ENCODE data around the gene FBXL15. TPM values are rescaled to one million over a fixed set of nuclear protein-coding genes. Genes with fewer than 3 reads are reported as not detected.

Gene FBXL15, protein sequence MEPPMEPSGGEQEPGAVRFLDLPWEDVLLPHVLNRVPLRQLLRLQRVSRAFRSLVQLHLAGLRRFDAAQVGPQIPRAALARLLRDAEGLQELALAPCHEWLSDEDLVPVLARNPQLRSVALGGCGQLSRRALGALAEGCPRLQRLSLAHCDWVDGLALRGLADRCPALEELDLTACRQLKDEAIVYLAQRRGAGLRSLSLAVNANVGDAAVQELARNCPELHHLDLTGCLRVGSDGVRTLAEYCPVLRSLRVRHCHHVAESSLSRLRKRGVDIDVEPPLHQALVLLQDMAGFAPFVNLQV
- total RNA-seq (10 to 100 TPM; 10.0 to 14.7 TPM), polyA plus RNA-seq (ENCODE audit: insufficient read length in 2 of 2) (10 to 100 TPM; 33.9 to 35.2 TPM)
- long read RNA-seq, donor 1, transcript FBXL15-201 (4 exons, 2,362 nt), result major isoform, 10 of 49 reads
- long read RNA-seq, donor 1, partial matches to known transcripts, result 33 of 49 reads
- long read RNA-seq, donor 1, other reads (novel, unspliced or antisense), result 6 of 49 reads
- long read RNA-seq, donor 2, partial matches to known transcripts, result 5 of 6 reads
- long read RNA-seq, donor 2, other reads (novel, unspliced or antisense), result 0 of 6 reads
- long read RNA-seq, donor 3, partial matches to known transcripts, result 18 of 22 reads
- long read RNA-seq, donor 3, other reads (novel, unspliced or antisense), result 0 of 22 reads
- long read RNA-seq, donor 4, partial matches to known transcripts, result 23 of 27 reads
- long read RNA-seq, donor 4, other reads (novel, unspliced or antisense), result 0 of 27 reads

DNA sequence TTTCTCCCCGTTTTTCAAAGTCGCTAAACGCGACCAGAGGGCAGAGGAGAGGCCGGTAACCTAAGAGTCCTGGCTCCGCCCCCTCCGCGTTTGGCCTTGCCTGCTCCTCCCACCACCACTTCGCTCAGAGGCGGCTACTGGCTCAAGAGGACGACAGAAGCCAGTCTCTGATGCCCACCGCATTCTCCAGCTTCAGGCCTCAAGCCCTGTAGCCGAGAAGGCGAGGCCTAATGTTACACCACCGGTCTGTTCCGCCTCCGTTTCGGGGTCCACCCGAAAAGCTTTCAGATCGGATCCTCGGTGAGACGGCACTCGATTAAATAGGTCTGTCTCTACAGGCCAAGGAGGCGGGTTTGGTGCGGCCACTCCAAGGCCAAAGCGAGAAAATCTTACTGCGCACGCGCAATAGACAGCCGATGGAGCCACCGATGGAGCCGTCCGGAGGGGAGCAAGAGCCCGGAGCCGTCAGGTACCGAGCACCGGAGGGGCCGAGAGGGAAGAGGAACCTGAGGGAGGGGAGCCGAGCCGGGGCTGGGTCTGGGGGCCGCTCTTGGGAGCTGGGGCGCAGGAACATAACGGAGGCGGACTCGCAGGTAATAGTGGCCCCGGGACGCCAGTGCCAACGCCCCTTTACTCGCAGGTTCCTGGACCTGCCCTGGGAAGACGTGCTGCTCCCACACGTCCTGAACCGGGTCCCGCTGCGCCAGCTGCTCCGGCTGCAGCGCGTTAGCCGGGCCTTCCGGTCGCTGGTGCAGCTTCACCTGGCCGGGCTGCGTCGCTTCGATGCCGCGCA, at the start of gene FBXL15:
TSS of gene FBXL15 (plus strand) at position 123 of the 793 bp plus-strand sequence. CDS start at position 417, 294 bp downstream.
- Histone ChIP-seq H3K36me3 (ENCODE audit: control insufficient read depth, insufficient read depth, low read length) (peaks cover 43% of the 10 kb centered on the region), H3K4me3 (ENCODE audit: low read depth, low read length) (peak within 1 kb of the TSS; percentile 95), H3K27ac (ENCODE audit: low read depth, low read length) (peak within 1 kb of the TSS; percentile 96), H3K27me3 (ENCODE audit: control insufficient read depth, insufficient read depth, low read length) (peaks cover 3% of the 10 kb centered on the region), H3K9me3 (ENCODE audit: control insufficient read depth, insufficient read depth, low read length) (no peaks in the 10 kb centered on the region), H3K4me1 (ENCODE audit: control insufficient read depth, insufficient read depth, low read length) (peaks cover 81% of the 10 kb centered on the region)
- 0% methylated on average over 66 of the region's 66 CpGs for WGBS (ENCODE audit: insufficient coverage)
- DNase-seq (ENCODE audit: low read depth in 4 of 6, low spot score in 6 of 6), result peak; percentile 97 to 100 (median 98)

DNA sequence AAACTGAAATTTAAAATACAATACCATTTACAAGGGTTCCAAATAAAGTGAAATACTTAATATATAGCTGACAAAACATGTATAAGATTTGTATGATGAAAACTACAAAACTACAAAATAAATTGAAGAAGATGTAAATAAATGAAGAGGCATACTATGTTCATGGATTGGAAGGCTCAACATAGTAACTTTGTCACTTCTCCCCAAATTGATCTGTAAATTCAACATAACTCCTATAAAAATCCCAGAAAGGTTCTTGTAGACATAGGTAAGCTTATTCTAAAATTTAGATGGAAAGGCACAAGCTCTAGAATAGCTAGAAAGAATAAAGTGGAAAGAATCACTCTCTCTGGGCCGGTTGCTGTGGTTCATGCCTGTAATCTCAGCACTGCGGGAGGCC, 49.3 kb upstream of the FBXL15 start:
- 100% methylated on average over 1 of the region's 2 CpGs for WGBS (ENCODE audit: insufficient coverage)
- Histone ChIP-seq H3K27ac (ENCODE audit: low read depth, low read length) (no peak overlapping the region), H3K4me3 (ENCODE audit: low read depth, low read length) (no peak overlapping the region), H3K4me1 (ENCODE audit: control insufficient read depth, insufficient read depth, low read length) (no peaks in the 10 kb centered on the region), H3K27me3 (ENCODE audit: control insufficient read depth, insufficient read depth, low read length) (no peaks in the 10 kb centered on the region), H3K9me3 (ENCODE audit: control insufficient read depth, insufficient read depth, low read length) (peaks cover 6% of the 10 kb centered on the region), H3K36me3 (ENCODE audit: control insufficient read depth, insufficient read depth, low read length) (peaks cover 83% of the 10 kb centered on the region)
- DNase-seq (ENCODE audit: low read depth in 4 of 6, low spot score in 6 of 6), result no peak

DNA sequence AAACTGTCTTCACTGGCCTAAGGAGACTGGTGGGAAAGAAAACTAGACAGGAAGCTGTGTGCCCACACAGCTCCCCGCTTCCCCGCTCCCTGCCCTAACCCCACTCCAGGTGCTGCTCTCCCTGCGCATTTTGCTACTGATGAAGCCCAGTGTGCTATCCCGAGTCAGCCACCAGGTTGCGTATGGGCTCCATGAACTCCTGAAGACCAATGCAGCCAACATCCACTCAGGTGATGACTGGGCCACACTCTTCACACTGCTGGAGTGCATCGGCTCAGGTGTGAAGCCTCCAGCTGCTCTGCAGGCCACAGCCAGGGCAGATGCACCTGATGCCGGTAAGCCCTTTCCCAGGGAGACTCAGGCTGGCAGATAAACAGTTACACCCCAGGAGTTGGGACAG, 45.4 kb upstream of the FBXL15 start:
- DNase-seq (ENCODE audit: low read depth in 4 of 6, low spot score in 6 of 6), result no peak
- no peaks in the 10 kb centered on the region for H3K27me3 ChIP-seq (ENCODE audit: control insufficient read depth, insufficient read depth, low read length)
- H3K9me3 ChIP-seq (ENCODE audit: control insufficient read depth, insufficient read depth, low read length), result peaks cover 6% of the 10 kb centered on the region
- H3K4me1 ChIP-seq (ENCODE audit: control insufficient read depth, insufficient read depth, low read length), result no peaks in the 10 kb centered on the region
- no peak overlapping the region for H3K27ac ChIP-seq (ENCODE audit: low read depth, low read length)
- WGBS (ENCODE audit: insufficient coverage), result 92% methylated on average over 7 of the region's 7 CpGs
- no peak overlapping the region for H3K4me3 ChIP-seq (ENCODE audit: low read depth, low read length)
- peaks cover 79% of the 10 kb centered on the region for H3K36me3 ChIP-seq (ENCODE audit: control insufficient read depth, insufficient read depth, low read length)

DNA sequence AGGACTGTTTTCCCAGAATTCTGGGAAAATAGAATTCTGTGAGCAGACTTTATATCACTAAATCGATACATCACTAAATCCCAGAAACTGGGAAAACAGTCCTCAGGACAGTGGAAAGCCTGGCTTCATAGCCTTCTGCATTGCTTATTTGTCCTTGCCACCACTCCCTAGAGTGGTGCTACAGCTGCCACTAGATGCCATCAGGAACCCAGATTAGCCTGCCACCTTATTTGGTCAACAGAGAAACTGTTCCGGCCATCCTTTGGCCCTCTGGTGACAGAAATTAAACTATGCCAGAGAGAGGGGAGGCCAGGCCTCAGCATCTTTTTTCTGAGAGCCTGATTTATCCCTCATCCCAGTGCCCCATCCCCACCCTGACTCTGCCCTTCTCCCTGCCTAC, 44.8 kb upstream of the FBXL15 start:
- no peaks in the 10 kb centered on the region for H3K27me3 ChIP-seq (ENCODE audit: control insufficient read depth, insufficient read depth, low read length)
- H3K9me3 ChIP-seq (ENCODE audit: control insufficient read depth, insufficient read depth, low read length), result peaks cover 2% of the 10 kb centered on the region
- 71% methylated on average over 2 of the region's 2 CpGs for WGBS (ENCODE audit: insufficient coverage)
- H3K36me3 ChIP-seq (ENCODE audit: control insufficient read depth, insufficient read depth, low read length), result peaks cover 79% of the 10 kb centered on the region
- no peaks in the 10 kb centered on the region for H3K4me1 ChIP-seq (ENCODE audit: control insufficient read depth, insufficient read depth, low read length)
- H3K27ac ChIP-seq (ENCODE audit: low read depth, low read length), result no peak overlapping the region
- H3K4me3 ChIP-seq (ENCODE audit: low read depth, low read length), result no peak overlapping the region
- no peak for DNase-seq (ENCODE audit: low read depth in 4 of 6, low spot score in 6 of 6)

DNA sequence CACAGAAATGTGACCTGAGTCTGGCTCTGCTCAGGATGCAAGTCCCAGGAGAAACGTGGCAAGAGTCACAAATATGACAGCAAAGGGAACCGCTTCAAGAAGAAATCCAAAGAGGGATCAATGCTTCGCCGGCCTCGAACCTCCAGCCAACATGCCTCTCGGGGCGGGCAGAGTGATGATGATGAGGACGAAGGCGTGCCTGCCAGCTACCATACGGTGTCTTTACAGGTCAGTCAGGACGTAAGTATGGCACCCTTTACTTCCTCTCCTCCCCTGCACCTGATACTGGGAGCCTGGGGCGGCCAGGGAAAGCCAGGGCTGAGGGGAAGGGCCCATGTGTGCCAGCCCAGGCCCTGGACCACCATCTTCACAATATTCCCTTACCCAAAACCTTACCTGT, 43.7 kb upstream of the FBXL15 start:
- Histone ChIP-seq H3K27me3 (ENCODE audit: control insufficient read depth, insufficient read depth, low read length) (no peaks in the 10 kb centered on the region), H3K4me1 (ENCODE audit: control insufficient read depth, insufficient read depth, low read length) (no peaks in the 10 kb centered on the region), H3K27ac (ENCODE audit: low read depth, low read length) (no peak overlapping the region), H3K36me3 (ENCODE audit: control insufficient read depth, insufficient read depth, low read length) (peaks cover 81% of the 10 kb centered on the region), H3K9me3 (ENCODE audit: control insufficient read depth, insufficient read depth, low read length) (no peaks in the 10 kb centered on the region), H3K4me3 (ENCODE audit: low read depth, low read length) (no peak overlapping the region)
- 93% methylated on average over 6 of the region's 12 CpGs for WGBS (ENCODE audit: insufficient coverage)
- DNase-seq (ENCODE audit: low read depth in 4 of 6, low spot score in 6 of 6), result no peak

DNA sequence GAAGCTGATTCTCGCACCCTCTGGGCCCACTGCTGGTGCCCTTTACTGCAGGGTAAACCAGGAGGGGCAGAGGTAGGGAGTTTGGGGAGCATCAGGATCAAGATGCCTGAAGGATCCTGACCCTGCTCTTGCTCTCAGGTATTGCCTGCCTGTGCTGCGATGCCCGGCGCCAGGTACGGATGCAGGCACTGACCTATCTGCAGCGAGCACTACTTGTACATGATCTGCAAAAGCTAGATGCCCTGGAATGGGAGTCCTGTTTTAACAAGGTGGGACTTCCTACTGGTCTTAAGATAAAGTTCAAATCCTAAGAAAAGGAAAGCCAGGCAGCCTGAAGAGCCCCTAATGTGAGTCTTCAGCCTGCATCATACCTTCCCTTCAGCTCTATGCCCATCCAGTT, 41.3 kb upstream of the FBXL15 start:
- DNase-seq (ENCODE audit: low read depth in 4 of 6, low spot score in 6 of 6), result no peak
- Histone ChIP-seq H3K27ac (ENCODE audit: low read depth, low read length) (no peak overlapping the region), H3K36me3 (ENCODE audit: control insufficient read depth, insufficient read depth, low read length) (peaks cover 77% of the 10 kb centered on the region), H3K9me3 (ENCODE audit: control insufficient read depth, insufficient read depth, low read length) (no peaks in the 10 kb centered on the region), H3K4me3 (ENCODE audit: low read depth, low read length) (no peak overlapping the region), H3K4me1 (ENCODE audit: control insufficient read depth, insufficient read depth, low read length) (no peaks in the 10 kb centered on the region), H3K27me3 (ENCODE audit: control insufficient read depth, insufficient read depth, low read length) (no peaks in the 10 kb centered on the region)
- 96% methylated on average over 6 of the region's 6 CpGs for WGBS (ENCODE audit: insufficient coverage)

DNA sequence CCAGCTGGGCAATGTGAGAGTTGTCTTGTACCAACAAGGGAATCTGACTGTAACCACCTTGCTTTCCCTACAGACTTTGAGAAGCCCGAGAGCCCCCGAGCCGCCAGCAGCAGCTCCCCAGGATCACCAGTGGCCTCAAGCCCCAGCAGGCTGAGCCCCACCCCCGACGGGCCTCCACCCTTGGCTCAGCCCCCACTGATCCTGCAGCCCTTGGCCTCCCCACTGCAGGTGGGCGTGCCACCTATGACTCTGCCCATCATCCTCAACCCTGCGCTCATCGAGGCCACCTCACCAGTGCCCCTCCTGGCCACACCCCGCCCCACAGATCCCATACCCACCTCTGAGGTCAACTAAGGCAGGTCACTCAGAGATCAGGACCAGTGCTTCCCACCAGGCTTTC, 38.7 kb upstream of the FBXL15 start:
- Histone ChIP-seq H3K9me3 (ENCODE audit: control insufficient read depth, insufficient read depth, low read length) (no peaks in the 10 kb centered on the region), H3K27ac (ENCODE audit: low read depth, low read length) (no peak overlapping the region), H3K4me3 (ENCODE audit: low read depth, low read length) (no peak overlapping the region), H3K4me1 (ENCODE audit: control insufficient read depth, insufficient read depth, low read length) (peaks cover 8% of the 10 kb centered on the region), H3K27me3 (ENCODE audit: control insufficient read depth, insufficient read depth, low read length) (no peaks in the 10 kb centered on the region), H3K36me3 (ENCODE audit: control insufficient read depth, insufficient read depth, low read length) (peaks cover 53% of the 10 kb centered on the region)
- no peak for DNase-seq (ENCODE audit: low read depth in 4 of 6, low spot score in 6 of 6)
- WGBS (ENCODE audit: insufficient coverage), result 95% methylated on average over 7 of the region's 9 CpGs

DNA sequence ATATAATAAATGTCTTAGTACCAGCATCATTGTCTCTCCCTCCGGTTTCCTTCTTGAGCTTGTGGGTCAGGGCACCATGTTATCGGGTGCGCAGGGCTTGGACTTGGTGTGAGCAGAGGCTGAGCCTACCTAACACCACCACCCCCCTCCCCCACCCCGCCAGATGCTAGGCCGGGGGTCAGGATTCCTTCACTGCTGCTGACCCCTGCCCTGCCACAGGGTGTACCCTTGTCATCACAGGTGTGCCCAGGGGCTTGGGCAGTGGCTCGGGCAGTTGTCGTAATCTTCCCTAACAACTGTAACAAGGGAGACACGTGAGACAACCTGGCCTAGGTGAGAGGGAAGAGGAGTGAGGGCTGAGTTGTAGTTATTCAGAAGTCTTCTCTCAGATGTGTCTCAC, 37.8 kb upstream of the FBXL15 start:
- WGBS (ENCODE audit: insufficient coverage), result 88% methylated on average over 4 of the region's 8 CpGs
- H3K36me3 ChIP-seq (ENCODE audit: control insufficient read depth, insufficient read depth, low read length), result peaks cover 50% of the 10 kb centered on the region

DNA sequence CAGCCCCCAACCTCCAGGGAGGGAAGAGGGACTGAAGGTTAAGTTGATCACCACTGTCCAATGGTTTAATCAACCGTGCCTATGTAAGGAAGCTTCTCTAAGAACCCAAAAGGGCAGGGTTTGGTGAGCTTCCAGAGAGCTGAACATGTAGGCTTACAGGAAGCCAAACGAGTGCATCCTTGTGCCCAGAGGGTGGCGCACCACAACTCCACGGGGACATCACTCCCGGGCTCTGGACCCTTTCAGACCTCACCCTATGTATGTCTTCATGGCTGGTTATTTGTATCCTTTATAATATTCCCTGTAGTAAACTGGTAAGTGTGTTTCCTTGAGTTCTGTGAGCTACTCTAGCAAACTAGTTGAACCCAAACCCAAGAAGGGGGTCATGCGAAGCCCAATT, 36.6 kb upstream of the FBXL15 start:
- no peak overlapping the region for H3K27ac ChIP-seq (ENCODE audit: low read depth, low read length)
- H3K4me3 ChIP-seq (ENCODE audit: low read depth, low read length), result no peak overlapping the region
- no peaks in the 10 kb centered on the region for H3K27me3 ChIP-seq (ENCODE audit: control insufficient read depth, insufficient read depth, low read length)
- no peak for DNase-seq (ENCODE audit: low read depth in 4 of 6, low spot score in 6 of 6)
- H3K4me1 ChIP-seq (ENCODE audit: control insufficient read depth, insufficient read depth, low read length), result peaks cover 8% of the 10 kb centered on the region
- H3K9me3 ChIP-seq (ENCODE audit: control insufficient read depth, insufficient read depth, low read length), result no peaks in the 10 kb centered on the region
- peaks cover 40% of the 10 kb centered on the region for H3K36me3 ChIP-seq (ENCODE audit: control insufficient read depth, insufficient read depth, low read length)
- 62% methylated on average over 4 of the region's 6 CpGs for WGBS (ENCODE audit: insufficient coverage)

More for the DNA sequence above, 37.8 kb upstream of the FBXL15 start:
- peaks cover 8% of the 10 kb centered on the region for H3K4me1 ChIP-seq (ENCODE audit: control insufficient read depth, insufficient read depth, low read length)
- H3K4me3 ChIP-seq (ENCODE audit: low read depth, low read length), result no peak overlapping the region
- no peak for DNase-seq (ENCODE audit: low read depth in 4 of 6, low spot score in 6 of 6)
- H3K9me3 ChIP-seq (ENCODE audit: control insufficient read depth, insufficient read depth, low read length), result no peaks in the 10 kb centered on the region
- H3K27ac ChIP-seq (ENCODE audit: low read depth, low read length), result no peak overlapping the region
- no peaks in the 10 kb centered on the region for H3K27me3 ChIP-seq (ENCODE audit: control insufficient read depth, insufficient read depth, low read length)

Data from spinal cord (tissue), 10 donors.